HG03196 (cell line): ENCODE data around the gene UNC93B1.
A peak's percentile ranks its signal among the peaks of the same experiment; 100 is the strongest.
"Not testable (repeated sequence)": the region's sequence is repeated elsewhere in the genome, so short reads cannot be mapped to it uniquely, and the experiment has no call there.

Experiments used
- ATAC-seq: cut with Tn5 transposase; IDR thresholded peaks from one replicate; pipeline ENCODE4 v1.9.1; 2021; ENCODE audit not compliant: unreplicated experiment

UNC93B1 gene

GRCh38 chr11:68010090-68011041 lies 6.5 kb upstream of the UNC93B1 start, which contains the start of gene ALDH3B1:
Gene ALDH3B1, plus strand, starts transcription at chr11:68010327. Its CDS starts 4,971 bp downstream, at chr11:68015298.
- no peak for ATAC-seq

- no peak for ATAC-seq
These were observed 5.6 kb upstream of the UNC93B1 start for GRCh38 chr11:68009391-68010089.

GRCh38 chr11:68008381-68009337 lies 4.8 kb upstream of the UNC93B1 start:
- ATAC-seq: no peak

DNA sequence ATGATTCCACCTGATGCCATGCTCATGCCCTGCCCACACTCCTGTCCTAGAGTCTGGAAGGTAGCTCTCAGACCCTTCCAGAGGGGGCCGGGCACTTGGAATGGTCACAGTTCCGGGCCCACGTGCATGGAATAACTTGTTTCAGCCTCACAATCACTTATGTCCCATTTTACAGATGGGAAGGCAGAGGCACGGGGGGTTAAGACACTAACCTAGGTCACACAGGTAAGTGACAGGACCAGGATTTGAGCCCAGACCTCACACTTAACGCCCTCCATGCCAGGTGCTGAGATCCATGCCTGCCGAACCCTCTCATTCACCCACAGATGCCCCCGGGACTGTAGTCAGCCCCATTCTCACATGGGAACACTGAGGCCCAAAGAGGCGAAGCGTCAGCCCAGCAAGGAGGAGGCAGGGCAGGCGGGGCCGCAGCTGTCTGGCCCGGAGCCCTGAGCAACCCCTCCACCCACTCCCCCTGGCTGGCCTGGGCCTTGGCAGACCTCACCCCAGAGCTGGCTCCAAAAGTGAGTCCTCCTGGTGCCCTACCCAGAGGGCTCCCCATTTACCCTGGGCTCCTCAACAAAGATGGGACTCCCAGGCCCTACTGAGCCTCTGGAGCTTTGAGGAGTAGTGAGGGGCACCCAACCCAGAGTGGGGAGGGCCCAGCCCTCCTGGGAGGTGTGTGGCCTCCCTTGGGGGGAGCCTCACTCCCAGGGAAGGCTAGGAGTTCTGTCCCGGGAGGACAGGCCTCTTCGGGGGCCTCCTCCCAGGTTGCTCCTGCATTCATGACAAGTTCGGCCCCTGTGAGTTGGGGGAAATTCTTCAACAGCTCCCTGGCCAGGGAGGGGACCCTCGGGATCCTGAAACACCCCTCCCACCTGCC lies 3.8 kb upstream of the UNC93B1 start:
- no peak for ATAC-seq

DNA sequence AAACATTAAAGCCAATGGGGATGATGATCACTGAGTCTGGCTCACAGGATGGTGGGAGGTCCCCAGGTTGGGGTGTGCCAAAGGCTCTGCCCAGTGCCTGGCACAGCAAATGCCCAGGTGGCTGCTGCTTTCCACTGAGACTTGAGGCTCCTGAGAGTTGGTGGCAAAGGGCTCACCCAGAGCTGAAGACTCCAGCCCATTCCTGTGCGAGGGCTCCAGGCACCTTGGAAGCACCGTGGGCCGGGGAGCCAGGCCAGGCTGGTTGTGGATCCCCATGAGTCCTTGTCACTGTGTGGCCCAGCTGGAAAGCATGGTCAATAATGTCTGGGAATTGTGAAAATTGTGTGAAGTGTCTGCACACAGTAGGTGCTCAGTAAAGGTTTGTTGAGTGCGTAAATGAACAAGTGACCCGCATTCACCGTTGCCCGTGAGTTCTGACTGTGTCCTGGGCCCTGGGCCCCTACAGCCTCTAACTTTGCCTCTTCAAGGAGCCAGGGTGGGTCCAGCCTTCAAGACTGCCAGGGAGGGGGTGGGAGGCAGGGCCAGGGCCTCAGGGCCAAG lies 2.8 kb upstream of the UNC93B1 start:
- ATAC-seq: no peak

- no peak for ATAC-seq
These were observed 846 bp upstream of the UNC93B1 start for GRCh38 chr11:68004551-68005335.

DNA sequence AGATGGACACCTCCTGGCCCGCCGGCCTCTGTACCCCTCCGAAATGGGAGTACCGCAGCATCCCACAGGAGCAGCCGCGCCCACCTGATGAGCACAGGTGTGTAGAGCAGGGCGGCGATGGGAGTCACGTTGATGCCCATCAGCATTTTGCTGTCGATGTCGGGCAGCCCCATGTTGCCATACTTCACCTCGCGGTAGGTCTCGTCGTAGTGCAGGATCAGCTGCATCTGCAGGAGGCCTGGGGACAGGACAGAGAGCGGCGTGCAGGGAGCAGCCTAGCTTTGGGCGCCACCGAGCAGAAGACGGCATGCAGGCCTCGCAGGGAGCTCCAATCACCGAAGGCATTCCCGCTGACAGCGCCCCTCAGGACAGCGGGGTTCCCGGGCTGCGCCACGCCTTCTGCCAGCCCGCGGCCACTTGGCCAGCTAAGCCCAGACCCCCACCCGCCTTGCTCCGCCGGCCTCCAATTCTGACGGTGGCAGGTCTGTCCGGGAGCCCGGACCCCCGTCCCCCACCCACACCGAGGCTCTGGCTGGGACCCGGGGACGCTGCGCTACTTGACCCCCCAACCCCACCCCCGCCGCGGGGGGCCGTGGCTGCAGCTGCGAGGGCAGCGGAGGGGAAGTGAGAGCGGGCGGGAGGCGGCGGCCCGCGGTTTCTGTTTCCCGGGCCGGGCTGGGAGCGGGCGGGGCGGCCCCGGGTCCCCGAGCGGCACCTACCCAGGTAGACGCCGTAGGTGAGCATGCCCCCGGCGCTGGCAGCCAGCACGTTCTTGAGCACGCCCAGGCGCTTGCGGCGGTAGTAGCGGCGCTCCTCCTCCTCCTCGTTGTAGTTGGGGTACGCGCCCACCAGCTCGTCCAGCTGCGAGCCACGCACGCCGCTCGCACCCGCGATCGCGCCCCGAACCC lies 705 bp downstream of the UNC93B1 start:
- peak; percentile 30 for ATAC-seq

GRCh38 chr11:68002575-68002937 lies 1.3 kb downstream of the UNC93B1 start:
- peak; percentile 18 for ATAC-seq

GRCh38 chr11:67999704-68000103 lies 4.2 kb downstream of the UNC93B1 start:
- ATAC-seq: no peak

- no peak for ATAC-seq
These were observed 4.7 kb downstream of the UNC93B1 start for GRCh38 chr11:67999201-67999629.

DNA sequence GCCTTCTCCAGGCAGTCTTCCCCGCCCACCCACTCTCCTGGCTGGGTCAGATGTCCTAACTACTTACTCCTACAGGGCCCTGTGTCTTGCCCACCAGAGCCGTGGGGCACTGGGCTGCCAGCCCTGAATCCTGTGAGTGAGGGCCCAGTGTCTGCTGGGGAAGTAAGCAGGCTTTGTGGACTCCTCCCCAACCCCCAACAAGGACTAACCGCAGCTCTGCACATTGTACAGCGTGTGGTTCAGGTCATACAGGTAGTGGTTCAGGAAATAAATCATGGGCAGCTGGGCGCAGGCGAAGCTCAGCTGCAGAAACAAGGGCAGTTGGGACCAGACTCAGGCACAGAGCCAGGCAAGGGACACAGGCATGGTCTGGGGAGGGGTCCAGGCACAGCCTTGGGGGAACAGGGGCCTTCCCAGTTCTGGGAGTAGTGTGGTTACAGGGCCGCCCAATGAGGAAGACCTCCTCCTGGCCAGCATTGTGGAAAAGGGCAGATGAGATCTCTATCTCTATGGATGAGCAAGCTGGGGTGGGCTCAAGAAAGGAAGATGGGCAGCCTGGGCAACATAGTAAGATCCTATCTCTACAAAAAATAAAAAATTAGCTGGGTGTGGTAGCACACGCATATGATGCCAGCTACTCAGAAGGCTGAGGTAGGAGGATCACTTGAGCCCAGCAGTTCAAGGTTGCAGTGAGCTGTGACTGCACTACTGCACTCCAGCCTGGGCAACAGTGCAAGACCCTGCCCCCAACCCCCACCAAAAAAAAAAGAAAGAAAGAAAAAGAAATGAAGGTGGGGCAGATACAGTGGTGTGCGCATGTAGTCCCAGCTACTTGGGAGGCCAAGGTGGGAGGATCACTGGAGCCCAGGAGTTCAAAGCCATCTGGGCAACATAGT lies 5.5 kb downstream of the UNC93B1 start:
- ATAC-seq: no peak

DNA sequence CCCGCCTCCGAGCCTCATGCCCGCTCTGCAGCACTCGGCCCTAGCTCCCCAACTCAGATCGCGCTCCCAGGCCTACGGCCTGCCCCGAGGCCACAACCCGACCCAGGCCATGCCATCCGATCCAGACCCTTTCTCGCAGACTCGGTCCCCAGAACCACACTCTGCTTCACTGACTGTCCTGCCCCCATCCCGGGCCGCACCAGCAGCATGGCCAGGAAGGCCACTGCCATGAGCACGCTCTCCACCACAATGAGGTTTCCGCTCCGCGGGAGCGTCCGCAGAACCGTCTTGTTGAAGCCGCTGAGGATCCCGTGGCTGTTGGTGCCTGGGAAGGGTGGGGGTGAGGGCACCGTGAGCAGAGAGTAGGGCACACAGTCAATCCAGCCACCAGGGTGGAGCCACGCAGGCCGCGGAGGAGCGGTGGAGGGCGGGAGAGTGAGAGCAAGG lies 6.4 kb downstream of the UNC93B1 start:
- ATAC-seq: no peak

- no peak for ATAC-seq
These were observed 7.0 kb downstream of the UNC93B1 start for GRCh38 chr11:67996622-67997474.

DNA sequence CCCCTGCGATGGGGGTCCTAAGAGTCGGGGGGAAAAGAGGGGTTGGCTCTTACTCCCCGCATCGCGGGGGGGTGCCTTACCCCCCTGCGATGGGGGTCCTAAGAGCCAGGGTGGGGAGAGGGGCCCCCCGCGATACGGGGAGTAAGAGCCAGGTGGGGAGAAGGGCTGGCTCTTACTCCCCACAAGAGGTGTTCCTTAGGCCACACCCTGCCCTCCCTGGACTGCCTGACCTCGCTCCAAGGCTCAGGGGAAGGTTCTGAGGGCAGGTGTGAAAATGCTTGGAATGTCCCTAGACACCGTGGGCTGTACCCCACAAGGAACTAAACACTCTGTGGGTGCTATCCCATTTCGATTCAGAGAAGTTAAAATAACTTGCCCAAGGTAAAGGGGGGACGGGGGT lies 7.8 kb downstream of the UNC93B1 start:
- ATAC-seq: no peak

GRCh38 chr11:67995579-67995978 lies 8.3 kb downstream of the UNC93B1 start:
- not testable (repeated sequence) for ATAC-seq

DNA sequence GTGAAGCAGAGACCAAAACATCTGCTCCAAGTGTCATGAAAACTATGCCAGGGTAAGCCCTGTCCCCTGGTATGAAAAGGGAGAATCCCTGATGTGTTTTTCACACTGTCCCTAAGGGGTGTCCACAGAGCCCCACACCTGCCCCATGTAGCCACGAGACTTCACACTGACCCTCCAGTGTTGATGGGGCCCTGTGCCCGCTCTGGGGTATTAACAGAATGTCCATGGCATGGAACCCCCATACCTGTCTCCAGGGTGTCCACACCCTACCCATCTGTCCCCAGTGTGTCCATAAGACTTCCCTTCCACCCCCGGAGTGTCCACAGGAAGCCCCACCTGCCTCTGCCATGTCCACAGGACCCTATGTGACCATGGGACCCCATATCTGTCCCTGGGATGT lies 8.8 kb downstream of the UNC93B1 start:
- ATAC-seq: not testable (repeated sequence)
